Right lobe of liver (tissue), 6 donors: ENCODE data around the gene COL23A1. TPM values are rescaled to one million over a fixed set of nuclear protein-coding genes. Genes with fewer than 3 reads are reported as not detected.

Experiments
- ATAC-seq, 4 donors: fragments of 200-7000 bp; cut with Tn5 transposase; one replicate each; pipeline ENCODE4 v1.9.1; 2020; ENCODE audit warnings: mild to moderate bottlenecking in 4 of 4, moderate library complexity in 4 of 4
- DNase-seq, 3 donors: peaks; one replicate each; pipeline ENCODE4 v3.0.0-alpha.2; 2020
- H3K27ac ChIP-seq, 3 donors: fragments of 200-600 bp; one replicate each; pipeline ENCODE4 v1.8.0; 2022
- H3K27me3 ChIP-seq, 2 donors: fragments of 200-600 bp; one replicate each; pipeline ENCODE4 v1.8.0; 2022
- H3K36me3 ChIP-seq, 4 donors: fragments of 200-600 bp; sonication (generic) in 1 of 4; one replicate each; pipeline versions ENCODE4 v1.5.1 to v1.8.0; 2017 to 2022; ENCODE audit warnings: control low read depth in 1 of 4
- H3K4me1 ChIP-seq, 4 donors: fragments of 200-600 bp; sonication (generic) in 1 of 4; one replicate each; pipeline versions ENCODE4 v1.5.1 to v1.8.0; 2017 to 2022; ENCODE audit warnings: control low read depth in 1 of 4
- H3K4me3 ChIP-seq, 3 donors: fragments of 200-600 bp; one replicate each; pipeline ENCODE4 v1.8.0; 2022
- H3K9me3 ChIP-seq, 4 donors: fragments of 200-600 bp; sonication (generic) in 1 of 4; one replicate each; pipeline versions ENCODE4 v1.5.1 to v1.8.0; 2017 to 2022; ENCODE audit warnings: control low read depth in 1 of 4
- POLR2A ChIP-seq: fragments of 450-650 bp; IDR thresholded peaks from one replicate; pipeline ENCODE4 v1.6.1; 2017; ENCODE audit warnings: antibody characterized with exemption, mild to moderate bottlenecking
- WGBS: methylation state at CpG from one replicate; pipeline ENCODE4 v1.1.6; 2018; ENCODE audit warnings: low coverage, low lambda C conversion rate; ENCODE audit not compliant: insufficient coverage; ENCODE audit errors: missing lambda C conversion rate; 5-methylcytosine and 5-hydroxymethylcytosine counted together
- intact Hi-C, 2 donors: fragments of 100-400 bp; cut with DNase I; formaldehyde crosslinking; loops; one replicate each; pipeline versions ENCODE4 v1.11.2 to v1.14.1; 2022
- total RNA-seq, 6 experiments: library from RNA; depleted of rRNA in 2 of 6; stranded (reverse); fragments of >200 nt in 2 of 6; fragmentation: NEBNext Ultra II Directional in 3 of 6; extraction: Animal tissue kit (Norgen Biotek cat#: 25700) in 3 of 6; gene quantifications; one replicate each; pipeline versions ENCODE4 v1.1.0 to v1.2.4, GENCODE V29; 2016 to 2023
- TF ChIP-seq, protein P1 (sequence below), 4 donors: fragments of 200-600 bp in 3 of 4; fragments of 450-650 bp in 1 of 4; IDR thresholded peaks; one replicate each; pipeline versions ENCODE4 v1.5.1 to v1.8.0; 2016 to 2022; ENCODE audit warnings: antibody characterized with exemption in 4 of 4, mild to moderate bottlenecking in 2 of 4
- donor health status: DM: no; HTN: yes; CAD: no.
- donor health status: DM: no; HTN: no; CAD: no.
- donor health status: DM: no; HTN: no; CAD: no.
- donor health status: DM: no; HTN: yes; CAD: no.
- donor health status: DM: no; HTN: yes; CAD: no.

The COL23A1 gene
- total RNA-seq, 6 experiments from 2014 or later = 0.25 to 1.2 (median 0.50) TPM

DNA sequence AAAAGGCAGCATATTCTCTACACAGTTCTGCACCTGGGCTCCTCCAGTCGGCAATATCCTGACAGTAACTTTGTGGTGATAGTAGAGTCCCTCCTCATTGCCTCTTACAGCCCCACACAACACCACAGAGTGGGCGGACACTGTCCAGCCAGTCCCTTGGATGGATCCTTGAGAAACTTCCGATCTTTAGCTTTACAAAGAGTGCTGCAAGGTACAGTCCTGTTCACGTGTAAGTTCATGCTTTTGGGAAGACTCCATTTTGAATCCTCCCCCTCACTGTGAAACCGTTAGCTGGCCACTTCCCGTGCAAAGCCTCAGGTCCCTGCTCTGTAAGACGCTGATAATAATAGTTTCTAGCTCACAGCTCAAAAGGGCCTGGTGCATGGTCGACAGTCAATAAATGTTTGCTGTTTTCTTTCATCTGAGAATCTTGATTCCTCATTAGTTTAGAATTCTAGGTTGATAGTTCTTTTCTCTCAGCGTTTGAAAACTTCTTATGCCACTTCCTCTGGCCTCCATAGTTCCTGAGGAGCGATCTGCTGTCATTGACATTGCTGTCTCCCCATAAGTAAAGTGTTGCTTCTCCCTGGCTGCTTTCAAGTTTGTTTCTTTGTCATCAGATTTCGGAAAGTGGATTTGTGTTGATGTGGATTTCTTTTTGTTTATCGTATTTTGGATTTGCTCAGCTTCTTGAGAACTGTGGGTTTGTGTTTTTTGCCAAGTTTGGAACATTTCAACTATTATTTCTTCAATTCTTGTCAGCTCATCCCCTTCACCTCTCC lies 82.9 kb downstream of the COL23A1 start:
- 70% methylated on average over 9 of the region's 12 CpGs for WGBS
- DNase-seq = no peak

GRCh38 chr5:178505639-178506407 lies 84.4 kb downstream of the COL23A1 start:
- Histone ChIP-seq H3K4me1 (no peaks in the 10 kb centered on the region), H3K27me3 (no peaks in the 10 kb centered on the region), H3K36me3 (no peaks in the 10 kb centered on the region), H3K27ac (no peak overlapping the region), H3K4me3 (no peak overlapping the region), H3K9me3 (no peaks in the 10 kb centered on the region)
- intact Hi-C loops = no loop called here
- ATAC-seq (no peak), DNase-seq (peak in 1 of 3 donors; percentile 35)
- no peak for TF ChIP-seq POLR2A
- TF ChIP-seq, protein P1, sequence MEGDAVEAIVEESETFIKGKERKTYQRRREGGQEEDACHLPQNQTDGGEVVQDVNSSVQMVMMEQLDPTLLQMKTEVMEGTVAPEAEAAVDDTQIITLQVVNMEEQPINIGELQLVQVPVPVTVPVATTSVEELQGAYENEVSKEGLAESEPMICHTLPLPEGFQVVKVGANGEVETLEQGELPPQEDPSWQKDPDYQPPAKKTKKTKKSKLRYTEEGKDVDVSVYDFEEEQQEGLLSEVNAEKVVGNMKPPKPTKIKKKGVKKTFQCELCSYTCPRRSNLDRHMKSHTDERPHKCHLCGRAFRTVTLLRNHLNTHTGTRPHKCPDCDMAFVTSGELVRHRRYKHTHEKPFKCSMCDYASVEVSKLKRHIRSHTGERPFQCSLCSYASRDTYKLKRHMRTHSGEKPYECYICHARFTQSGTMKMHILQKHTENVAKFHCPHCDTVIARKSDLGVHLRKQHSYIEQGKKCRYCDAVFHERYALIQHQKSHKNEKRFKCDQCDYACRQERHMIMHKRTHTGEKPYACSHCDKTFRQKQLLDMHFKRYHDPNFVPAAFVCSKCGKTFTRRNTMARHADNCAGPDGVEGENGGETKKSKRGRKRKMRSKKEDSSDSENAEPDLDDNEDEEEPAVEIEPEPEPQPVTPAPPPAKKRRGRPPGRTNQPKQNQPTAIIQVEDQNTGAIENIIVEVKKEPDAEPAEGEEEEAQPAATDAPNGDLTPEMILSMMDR (IDR thresholded peaks at IDR 0.05) = no peak
- WGBS = 73% methylated on average over 3 of the region's 13 CpGs

More for the DNA sequence above, 82.9 kb downstream of the COL23A1 start:
- Histone ChIP-seq H3K4me1 (no peaks in the 10 kb centered on the region), H3K9me3 (no peaks in the 10 kb centered on the region), H3K27ac (no peak overlapping the region), H3K4me3 (no peak overlapping the region), H3K36me3 (no peaks in the 10 kb centered on the region), H3K27me3 (no peaks in the 10 kb centered on the region)
- ATAC-seq = no peak
- TF ChIP-seq, protein P1 (IDR thresholded peaks at IDR 0.05) = no peak
- no peak for TF ChIP-seq POLR2A
- intact Hi-C loops = no loop called here

- H3K27me3 ChIP-seq = no peaks in the 10 kb centered on the region
- H3K4me3 ChIP-seq = no peak overlapping the region
- H3K4me1 ChIP-seq = no peaks in the 10 kb centered on the region
- TF ChIP-seq, protein P1 (IDR thresholded peaks at IDR 0.05) = no peak
- H3K27ac ChIP-seq = no peak overlapping the region
- ATAC-seq (no peak), DNase-seq (peak in 1 of 3 donors; percentile 28)
- 64% methylated on average over 6 of the region's 11 CpGs for WGBS
- no peaks in the 10 kb centered on the region for H3K36me3 ChIP-seq
- no peaks in the 10 kb centered on the region for H3K9me3 ChIP-seq
- intact Hi-C loops = no loop called here
Measured at GRCh38 chr5:178504340-178504960, 85.7 kb downstream of the COL23A1 start.

DNA sequence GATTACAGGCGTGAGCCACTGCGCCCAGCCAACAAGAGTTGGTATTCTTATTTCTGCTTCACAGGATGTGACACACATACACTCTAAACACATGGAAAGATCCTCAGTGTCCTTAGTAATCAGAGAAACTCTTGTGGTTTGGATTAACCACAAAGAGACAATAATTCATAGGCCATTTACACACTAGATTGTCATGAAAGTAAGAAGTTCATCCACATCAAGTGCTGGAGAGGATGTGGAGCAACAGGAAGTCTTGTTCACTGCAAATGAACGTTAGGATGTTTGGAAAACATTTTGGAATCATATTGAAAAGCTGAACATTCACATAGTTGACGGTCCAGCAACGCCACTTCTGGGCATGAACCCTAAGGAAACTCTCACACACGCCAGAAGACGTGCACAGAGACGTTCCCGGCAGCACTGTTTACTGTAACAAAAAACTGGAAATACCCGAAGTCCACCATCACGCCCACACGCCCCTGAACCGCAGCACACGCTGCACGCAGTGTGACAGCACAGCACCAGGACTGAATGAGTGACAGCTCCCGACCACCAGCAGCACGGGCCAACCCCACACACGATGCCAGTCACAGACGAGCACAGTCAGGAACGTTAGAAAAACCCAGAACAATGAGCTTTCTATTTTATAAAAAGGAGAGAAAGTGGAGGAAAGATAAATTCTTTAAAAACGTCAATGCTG lies 87.6 kb downstream of the COL23A1 start:
- ATAC-seq (no peak), DNase-seq (peak in 1 of 3 donors; percentile 27)
- no peaks in the 10 kb centered on the region for H3K9me3 ChIP-seq
- H3K36me3 ChIP-seq = no peaks in the 10 kb centered on the region
- H3K27me3 ChIP-seq = no peaks in the 10 kb centered on the region
- intact Hi-C loops = no loop called here
- no peaks in the 10 kb centered on the region for H3K4me1 ChIP-seq
- TF ChIP-seq, protein P1 (IDR thresholded peaks at IDR 0.05) = no peak
- TF ChIP-seq POLR2A = no peak
- no peak overlapping the region for H3K27ac ChIP-seq
- H3K4me3 ChIP-seq = no peak overlapping the region
- WGBS = 71% methylated on average over 15 of the region's 21 CpGs
